ENCODE results near the gene ABTB2.

ABTB2 gene

GRCh38 chr11:34316347-34317035 lies 41.3 kb downstream of the ABTB2 start:
- DNase-seq (ENCODE audit: extremely low read depth, low read depth) = no peak
- TF ChIP-seq CTCF (IDR thresholded peaks at IDR 0.05; ENCODE audit: low read depth, low read length) = no peak

- DNase-seq (ENCODE audit: extremely low read depth, low read depth) = no peak
- TF ChIP-seq CTCF (IDR thresholded peaks at IDR 0.05; ENCODE audit: low read depth, low read length) = no peak
Observed at GRCh38 chr11:34315394-34315793, 42.4 kb downstream of the ABTB2 start.

GRCh38 chr11:34314936-34315335 lies 42.9 kb downstream of the ABTB2 start:
- TF ChIP-seq CTCF (IDR thresholded peaks at IDR 0.05; ENCODE audit: low read depth, low read length) = no peak
- DNase-seq (ENCODE audit: extremely low read depth, low read depth) = peak; percentile 63

GRCh38 chr11:34314176-34314575 lies 43.6 kb downstream of the ABTB2 start:
- no peak for DNase-seq (ENCODE audit: extremely low read depth, low read depth)
- no peak for TF ChIP-seq CTCF (IDR thresholded peaks at IDR 0.05; ENCODE audit: low read depth, low read length)

GRCh38 chr11:34313099-34313517 lies 44.7 kb downstream of the ABTB2 start:
- no peak for DNase-seq (ENCODE audit: extremely low read depth, low read depth)

GRCh38 chr11:34311126-34311525 lies 46.7 kb downstream of the ABTB2 start:
- TF ChIP-seq CTCF (IDR thresholded peaks at IDR 0.05; ENCODE audit: low read depth, low read length) = no peak
- DNase-seq (ENCODE audit: extremely low read depth, low read depth) = no peak

More at GRCh38 chr11:34313099-34313517, 44.7 kb downstream of the ABTB2 start:
- TF ChIP-seq CTCF (IDR thresholded peaks at IDR 0.05; ENCODE audit: low read depth, low read length) = no peak

GRCh38 chr11:34309965-34310364 lies 47.8 kb downstream of the ABTB2 start:
- TF ChIP-seq CTCF (IDR thresholded peaks at IDR 0.05; ENCODE audit: low read depth, low read length) = no peak
- no peak for DNase-seq (ENCODE audit: extremely low read depth, low read depth)

All from AG09319 (cell line).